Choroid plexus epithelial cell (primary cell): Measurements from ENCODE around the gene GRM4.

Source experiments
- DNase-seq: peaks from one replicate; pipeline ENCODE4 v3.0.0-alpha.2; 2010; ENCODE audit warnings: low read depth
- H3K4me3 ChIP-seq: 2 replicates; pipeline ENCODE4 v1.5.1; 2011; ENCODE audit warnings: low read depth, mild to moderate bottlenecking, control low read depth, low read length, moderate library complexity
- CTCF ChIP-seq: conservative IDR thresholded peaks from 2 replicates; pipeline ENCODE4 v1.5.1; 2011; ENCODE audit warnings: low read depth, mild to moderate bottlenecking, control low read depth, inconsistent platforms, low read length, moderate library complexity

The GRM4 gene

DNA sequence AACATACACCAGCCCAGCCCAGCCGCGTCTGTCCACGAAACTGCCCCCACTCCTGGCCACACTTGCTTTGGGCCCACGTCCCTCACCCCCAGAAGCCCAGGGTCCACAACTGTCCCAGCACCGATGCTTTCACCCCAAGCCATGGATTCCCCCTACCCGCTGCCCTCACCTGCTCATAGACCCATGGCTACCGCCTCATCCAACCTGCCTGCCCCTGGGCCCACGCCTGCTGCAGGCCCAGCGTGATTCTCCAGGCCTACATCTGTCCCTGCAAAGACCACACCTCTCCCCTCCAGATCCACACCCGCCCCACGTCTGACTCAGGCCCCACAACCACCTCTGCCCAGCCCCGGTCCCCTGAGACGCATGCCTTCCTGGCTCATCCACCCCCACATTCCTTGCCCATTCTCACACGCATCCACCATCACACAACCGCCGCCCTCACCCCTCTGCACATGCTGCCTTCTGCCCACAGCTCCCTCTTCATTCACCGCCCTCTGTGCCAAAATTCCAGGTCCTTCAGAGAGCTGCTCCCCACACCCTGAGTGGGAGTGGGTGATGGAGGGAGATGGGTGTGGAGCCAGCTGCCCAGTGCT lies 86.7 kb downstream of the GRM4 start:
- DNase-seq: no peak
- no peak overlapping the region for H3K4me3 ChIP-seq
- no peak for TF ChIP-seq CTCF

- no peak overlapping the region for H3K4me3 ChIP-seq
- TF ChIP-seq CTCF: no peak
- DNase-seq: no peak
Observed at GRCh38 chr6:34057790-34058189, 88.1 kb downstream of the GRM4 start.

GRCh38 chr6:34057191-34057590 lies 88.7 kb downstream of the GRM4 start:
- no peak for DNase-seq
- no peak overlapping the region for H3K4me3 ChIP-seq
- no peak for TF ChIP-seq CTCF

DNA sequence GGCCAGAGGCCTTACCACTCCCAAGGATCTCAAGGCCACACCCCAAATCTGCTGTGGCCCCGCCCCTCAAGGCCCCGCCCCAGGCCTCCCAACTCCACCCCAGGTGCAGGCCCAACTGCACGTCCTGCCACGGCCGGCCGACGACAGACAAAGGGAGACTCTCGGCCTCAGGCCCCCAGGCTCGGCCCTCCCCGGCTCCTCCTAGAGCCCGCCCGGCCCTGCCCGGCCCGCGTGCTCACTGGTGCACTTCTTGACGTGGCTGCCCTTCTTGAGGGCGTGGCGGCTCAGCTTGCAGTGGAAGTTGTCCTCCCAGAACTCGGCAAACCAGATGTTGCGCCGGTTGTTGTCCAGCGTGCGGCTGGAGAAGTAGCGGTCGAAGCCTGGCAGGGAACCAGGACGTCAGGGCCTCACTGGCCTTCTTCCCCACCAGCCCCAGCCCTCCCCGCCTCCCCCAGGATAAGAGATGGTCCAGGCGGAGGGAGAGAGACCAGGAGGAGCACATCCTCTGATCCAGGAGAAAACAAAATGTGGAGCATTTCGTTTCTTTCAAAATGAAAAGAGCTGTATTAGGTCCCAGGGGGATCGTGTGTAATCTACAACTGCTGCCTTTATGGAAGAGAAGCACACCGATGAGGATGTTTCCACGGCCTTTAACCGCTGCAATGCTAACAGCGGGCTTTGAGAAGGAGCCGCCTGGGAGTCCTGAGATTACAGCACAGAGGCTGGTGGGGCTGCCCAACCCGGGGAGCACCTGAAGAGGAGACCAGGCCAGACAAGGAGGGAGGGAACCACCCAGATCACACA lies 89.4 kb downstream of the GRM4 start:
- peak overlapping the region; percentile 10 for H3K4me3 ChIP-seq
- peak; percentile 80 for DNase-seq
- TF ChIP-seq CTCF: no peak

DNA sequence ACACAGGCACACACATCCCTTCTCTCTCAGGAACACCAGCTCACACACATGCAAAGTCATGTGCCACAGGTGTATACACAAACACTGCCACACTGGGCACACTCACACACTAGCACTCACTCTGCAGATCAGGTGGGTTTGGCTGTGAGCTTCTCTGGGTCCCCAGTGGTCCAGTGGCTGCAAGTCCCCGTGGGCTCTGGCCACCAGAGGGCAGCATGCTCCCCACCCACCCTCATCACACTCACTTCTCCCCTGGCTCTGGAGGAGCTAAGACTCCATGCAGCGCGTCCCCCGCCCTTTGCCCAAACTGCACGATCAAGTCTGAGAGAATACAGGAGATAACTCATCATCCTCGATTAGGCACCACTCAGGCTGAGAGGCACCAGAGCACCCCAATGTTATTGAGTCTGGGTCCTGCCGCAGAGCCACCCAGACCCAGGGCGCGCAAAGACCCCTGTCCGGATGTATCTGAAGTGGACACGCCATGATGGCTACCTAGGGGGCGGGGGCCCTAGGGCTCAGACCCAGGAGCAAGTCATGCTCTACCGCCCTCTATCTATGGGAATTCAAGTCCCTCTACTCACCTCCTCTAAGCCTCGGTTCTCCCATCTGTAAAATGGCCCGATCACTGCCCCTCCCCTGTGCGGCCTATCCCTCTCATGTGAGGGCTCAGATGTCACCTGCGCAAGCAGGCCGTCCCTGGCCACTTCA lies 90.5 kb downstream of the GRM4 start:
- DNase-seq: peak; percentile 69

DNA sequence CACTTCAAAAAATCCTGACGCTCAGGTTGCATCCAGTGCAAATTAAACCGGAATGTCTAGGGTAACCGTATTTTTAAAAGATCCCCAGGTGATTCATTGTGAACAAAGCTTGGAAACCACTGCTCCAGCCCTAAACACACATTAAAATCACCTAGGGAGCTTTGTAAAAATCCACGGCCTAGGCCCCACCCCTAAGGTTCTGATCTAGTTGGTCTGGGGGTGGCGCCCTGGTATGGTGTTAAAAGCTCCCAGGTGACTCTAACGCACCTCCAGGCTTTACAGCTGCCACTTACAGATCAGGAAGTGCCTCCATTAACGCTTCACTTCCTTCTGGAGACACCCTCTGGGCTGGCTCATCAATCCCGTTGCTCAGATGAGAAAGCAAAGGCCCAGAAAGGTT lies 92.2 kb downstream of the GRM4 start:
- no peak for DNase-seq
- H3K4me3 ChIP-seq: no peak overlapping the region
- no peak for TF ChIP-seq CTCF

More for the DNA sequence above, 90.5 kb downstream of the GRM4 start:
- peak; percentile 86 for TF ChIP-seq CTCF
- no peak overlapping the region for H3K4me3 ChIP-seq
